ENCODE measurements around the gene CCDC39.

GRCh38 chr3:180693656-180694055 lies 14.4 kb upstream of the CCDC39 start:
- TF ChIP-seq MYC (IDR thresholded peaks at IDR 0.05; ENCODE audit: borderline replicate concordance, low read length): no peak
- TF ChIP-seq E2F6 (IDR thresholded peaks at IDR 0.05; ENCODE audit: borderline replicate concordance, low read depth): no peak
- TF ChIP-seq CTCF (IDR thresholded peaks at IDR 0.05): no peak
- TF ChIP-seq MAZ (IDR thresholded peaks at IDR 0.05; ENCODE audit: borderline replicate concordance, low read depth, low read length): no peak
- no peak for TF ChIP-seq HES2 (IDR thresholded peaks at IDR 0.05)
- no peak for TF ChIP-seq POLR2A (IDR thresholded peaks at IDR 0.05; ENCODE audit: low read length)
- TF ChIP-seq JUN (IDR thresholded peaks at IDR 0.05): no peak
- TF ChIP-seq EP300 (IDR thresholded peaks at IDR 0.05): no peak
- TF ChIP-seq GATA3 (IDR thresholded peaks at IDR 0.05; ENCODE audit: borderline replicate concordance): no peak
